Upper lobe of right lung (tissue), 1 donor: ENCODE measurements around the gene GLT1D1. TPM values are rescaled to one million over a fixed set of nuclear protein-coding genes. Genes with fewer than 3 reads are reported as not detected.

ENCODE experiments used
- ATAC-seq: fragments of 200-7000 bp; cut with Tn5 transposase; one replicate; pipeline ENCODE4 v1.9.1; 2020; ENCODE audit warnings: mild to moderate bottlenecking, moderate library complexity
- DNase-seq: peaks from one replicate; pipeline ENCODE4 v3.0.0-alpha.2; 2020
- H3K27ac ChIP-seq: fragments of 200-600 bp; one replicate; pipeline ENCODE4 v1.8.0; 2022
- H3K27me3 ChIP-seq: fragments of 200-600 bp; one replicate; pipeline ENCODE4 v1.8.0; 2022; ENCODE audit warnings: mild to moderate bottlenecking
- H3K36me3 ChIP-seq: fragments of 200-600 bp; one replicate; pipeline ENCODE4 v1.8.0; 2022
- H3K4me1 ChIP-seq: fragments of 200-600 bp; one replicate; pipeline ENCODE4 v1.8.0; 2022
- H3K4me3 ChIP-seq: fragments of 200-600 bp; one replicate; pipeline ENCODE4 v1.8.0; 2022; ENCODE audit warnings: mild to moderate bottlenecking
- H3K9me3 ChIP-seq: fragments of 200-600 bp; one replicate; pipeline ENCODE4 v1.8.0; 2022
- CTCF ChIP-seq: fragments of 200-600 bp; IDR thresholded peaks from one replicate; pipeline ENCODE4 v1.8.0; 2022; ENCODE audit warnings: antibody characterized with exemption
- intact Hi-C: fragments of 100-400 bp; cut with DNase I; formaldehyde crosslinking; loops from one replicate; pipeline ENCODE4 v1.11.0; 2022
- total RNA-seq: library from RNA; stranded (reverse); fragmentation: NEBNext Ultra II Directional; extraction: Animal tissue kit (Norgen Biotek cat#: 25700); gene quantifications from one replicate; pipeline ENCODE4 v1.2.1, GENCODE V29; 2021
- donor health status: DM: no; HTN: yes; CAD: no; lungs with severe emphysema.

GLT1D1 gene
- total RNA-seq, 1 donor from 2014 or later = 3.5 TPM

GRCh38 chr12:128959901-128960300 is 106.6 kb downstream of the GLT1D1 start:
- intact Hi-C loops = no loop called here
- no peak for ATAC-seq
- no peak for TF ChIP-seq CTCF

DNA sequence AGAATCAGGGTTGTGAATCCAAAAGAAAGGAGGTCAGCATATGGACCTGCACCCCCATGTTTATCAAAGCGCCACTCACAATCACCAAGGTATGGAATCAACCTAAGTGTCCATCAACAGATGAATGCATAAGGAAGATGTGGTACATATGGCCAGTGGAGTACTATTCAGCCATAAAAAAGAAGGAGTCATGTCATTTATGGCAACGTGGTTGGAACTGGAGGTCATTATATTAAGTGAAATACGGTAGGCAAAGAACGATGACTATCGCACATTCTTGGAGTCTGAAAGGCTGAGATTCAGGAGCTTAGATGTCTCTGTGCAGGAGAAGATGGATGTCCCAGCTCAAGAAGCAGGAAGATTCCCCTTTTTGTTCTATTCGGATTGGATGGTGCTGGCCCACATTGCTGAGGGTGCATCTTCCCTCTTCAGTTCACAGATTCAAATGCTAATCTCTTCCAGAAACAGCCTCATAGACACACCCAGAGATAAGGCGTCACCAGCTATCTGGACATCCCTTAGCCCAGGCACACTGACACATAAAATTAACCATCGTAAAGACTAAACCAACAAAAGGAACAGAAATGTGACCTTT is 108.1 kb downstream of the GLT1D1 start:
- no peak for TF ChIP-seq CTCF
- Histone ChIP-seq H3K27ac (no peak overlapping the region), H3K36me3 (no peaks in the 10 kb centered on the region), H3K9me3 (no peaks in the 10 kb centered on the region), H3K27me3 (peaks cover 18% of the 10 kb centered on the region), H3K4me1 (no peaks in the 10 kb centered on the region), H3K4me3 (no peak overlapping the region)
- intact Hi-C loops = no loop called here
- ATAC-seq (no peak), DNase-seq (no peak)

More at GRCh38 chr12:128959901-128960300, 106.6 kb downstream of the GLT1D1 start:
- H3K9me3 ChIP-seq = no peaks in the 10 kb centered on the region
- no peak overlapping the region for H3K27ac ChIP-seq
- no peaks in the 10 kb centered on the region for H3K36me3 ChIP-seq
- DNase-seq = no peak
- H3K27me3 ChIP-seq = peaks cover 18% of the 10 kb centered on the region
- H3K4me3 ChIP-seq = no peak overlapping the region
- H3K4me1 ChIP-seq = no peaks in the 10 kb centered on the region

GRCh38 chr12:128961957-128962356 is 108.7 kb downstream of the GLT1D1 start:
- no peak for TF ChIP-seq CTCF
- H3K36me3 ChIP-seq = no peaks in the 10 kb centered on the region
- peaks cover 18% of the 10 kb centered on the region for H3K27me3 ChIP-seq
- no peaks in the 10 kb centered on the region for H3K4me1 ChIP-seq
- ATAC-seq = no peak
- no peak overlapping the region for H3K27ac ChIP-seq
- H3K4me3 ChIP-seq = no peak overlapping the region
- no peak for DNase-seq
- no peaks in the 10 kb centered on the region for H3K9me3 ChIP-seq
- intact Hi-C loops = no loop called here

DNA sequence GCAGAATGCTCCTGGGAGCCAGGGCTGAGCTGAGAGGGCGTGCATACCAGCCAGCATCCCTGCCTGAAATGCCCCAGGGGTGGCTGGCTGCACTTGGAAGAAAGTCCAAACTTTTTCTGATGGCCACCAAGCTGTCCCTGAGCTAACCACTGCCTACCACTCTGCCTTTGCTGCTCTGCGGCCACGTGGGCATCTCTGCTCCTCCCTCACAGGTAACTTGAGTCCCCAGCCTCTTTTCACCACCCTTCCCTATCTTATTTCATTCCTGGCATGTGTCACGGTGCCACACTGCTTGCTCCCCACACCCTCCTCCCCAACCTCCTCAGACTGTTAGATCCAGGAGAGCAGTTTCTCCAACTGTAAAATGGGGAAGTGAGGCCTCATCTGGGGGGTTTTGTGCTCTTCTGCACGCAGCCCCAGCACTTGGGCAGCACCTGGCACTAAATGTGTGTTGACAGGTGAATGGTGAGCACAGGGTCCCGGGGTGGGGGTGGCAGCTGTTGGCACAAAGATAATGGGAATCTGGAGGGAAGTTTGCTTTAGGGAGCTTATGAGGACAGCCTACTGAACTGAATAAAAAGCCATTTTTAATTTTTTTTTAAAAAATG is 113.0 kb downstream of the GLT1D1 start:
- intact Hi-C loops = no loop called here
- no peak for TF ChIP-seq CTCF
- H3K9me3 ChIP-seq = no peaks in the 10 kb centered on the region
- ATAC-seq (no peak), DNase-seq (no peak)
- no peak overlapping the region for H3K27ac ChIP-seq
- peaks cover 23% of the 10 kb centered on the region for H3K27me3 ChIP-seq
- no peak overlapping the region for H3K4me3 ChIP-seq
- no peaks in the 10 kb centered on the region for H3K4me1 ChIP-seq
- H3K36me3 ChIP-seq = no peaks in the 10 kb centered on the region

GRCh38 chr12:128968668-128969067 is 115.4 kb downstream of the GLT1D1 start:
- DNase-seq (no peak), ATAC-seq (no peak)
- no peak overlapping the region for H3K4me3 ChIP-seq
- no peaks in the 10 kb centered on the region for H3K36me3 ChIP-seq
- intact Hi-C loops = no loop called here
- peaks cover 32% of the 10 kb centered on the region for H3K27me3 ChIP-seq
- no peaks in the 10 kb centered on the region for H3K9me3 ChIP-seq
- H3K27ac ChIP-seq = no peak overlapping the region
- TF ChIP-seq CTCF = no peak
- no peaks in the 10 kb centered on the region for H3K4me1 ChIP-seq
